Activated naive CD4-positive, alpha-beta T cell treated with Interleukin-2 at 50 U/mL for 16 hours (primary cell): ENCODE data around the gene CT47A1.
"Not testable (repeated sequence)": the region's sequence is repeated elsewhere in the genome, so short reads cannot be mapped to it uniquely, and the experiment has no call there.

Source experiments
- DNase-seq: peaks from one replicate; pipeline ENCODE4 v3.0.0-alpha.2; 2020

The CT47A1 gene

DNA sequence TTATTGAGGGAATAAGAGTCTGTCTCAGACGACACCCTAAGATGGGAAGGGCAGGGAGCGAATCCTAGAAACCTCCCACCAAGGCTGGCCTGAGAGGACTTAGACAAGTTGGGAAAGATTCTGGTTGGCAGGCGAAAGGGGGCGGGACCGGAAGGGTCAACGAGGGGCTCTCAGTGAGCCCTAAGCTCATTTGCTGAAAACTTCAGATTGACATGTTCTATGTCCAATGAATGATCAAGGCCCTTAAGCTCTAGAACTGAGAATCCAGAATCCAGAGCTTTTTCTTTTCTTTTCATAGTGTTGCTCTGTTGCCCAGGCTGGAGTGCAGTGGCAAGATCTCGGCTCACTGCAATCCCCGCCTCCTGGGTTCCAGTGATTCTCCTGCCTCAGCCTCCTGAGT lies at the start of gene CT47A1:
Gene CT47A1 (minus strand): TSS at position 101 of the 400 bp plus-strand sequence. CDS start 231 bp downstream, outside the sequence.
- DNase-seq = not testable (repeated sequence)

DNA sequence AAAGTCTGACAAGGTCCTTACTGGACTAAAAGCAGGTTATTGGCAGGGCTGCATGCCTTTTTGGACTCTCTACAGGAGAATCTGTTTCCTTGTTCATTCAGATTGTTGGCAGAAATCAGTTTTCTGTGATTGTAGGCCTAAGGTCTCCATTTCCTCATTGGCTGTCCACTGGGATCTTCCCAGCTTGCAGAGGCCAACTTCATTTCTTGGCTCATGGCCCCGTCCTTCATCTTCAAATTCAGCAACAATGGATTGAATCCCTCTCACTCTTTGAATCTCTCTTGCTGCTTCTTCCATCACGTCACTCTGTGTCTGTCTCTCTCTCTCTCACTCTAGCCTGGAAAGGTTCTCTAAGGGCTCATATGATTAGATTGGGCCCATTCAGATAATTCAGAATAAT lies 47.0 kb upstream of the CT47A1 start:
- DNase-seq = no peak

DNA sequence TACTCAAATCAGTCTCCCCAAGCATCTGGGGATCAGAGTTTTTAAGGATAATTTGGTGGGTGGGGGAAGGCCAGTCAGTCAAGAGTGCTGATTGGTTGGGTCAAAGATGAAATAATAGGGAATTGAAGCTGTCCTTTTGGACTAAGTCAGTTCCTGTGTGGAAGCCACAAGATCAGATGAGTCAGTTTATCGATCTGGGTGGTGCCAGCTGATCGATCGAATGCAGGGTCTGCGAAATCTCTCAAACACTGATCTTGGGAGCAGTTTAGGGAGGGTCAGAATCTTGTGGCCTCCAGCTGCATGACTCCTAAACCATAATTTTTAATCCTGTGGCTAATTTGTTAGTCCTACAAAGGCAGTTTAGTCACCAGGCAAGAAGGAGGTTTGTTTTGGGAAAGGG lies 44.5 kb upstream of the CT47A1 start:
- DNase-seq = no peak

DNA sequence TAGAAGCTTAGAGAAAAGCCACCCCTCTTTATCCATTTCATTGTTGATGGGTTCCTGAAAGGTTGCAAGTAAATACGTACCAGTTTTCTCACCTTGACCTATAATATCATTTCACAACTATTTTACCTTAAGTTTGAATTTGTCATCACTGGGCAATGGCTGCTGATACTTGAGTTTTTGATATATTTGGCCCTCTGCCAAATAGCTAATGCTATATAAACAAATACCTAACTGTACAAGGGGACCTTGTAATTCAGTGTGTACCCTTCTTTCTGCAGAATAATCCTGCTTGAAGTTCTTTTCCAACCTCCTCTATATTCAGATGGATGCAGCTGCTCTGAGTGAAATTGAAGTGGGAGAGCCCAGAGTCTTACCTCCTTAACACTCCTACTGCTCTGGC lies 42.9 kb upstream of the CT47A1 start:
- DNase-seq = no peak

DNA sequence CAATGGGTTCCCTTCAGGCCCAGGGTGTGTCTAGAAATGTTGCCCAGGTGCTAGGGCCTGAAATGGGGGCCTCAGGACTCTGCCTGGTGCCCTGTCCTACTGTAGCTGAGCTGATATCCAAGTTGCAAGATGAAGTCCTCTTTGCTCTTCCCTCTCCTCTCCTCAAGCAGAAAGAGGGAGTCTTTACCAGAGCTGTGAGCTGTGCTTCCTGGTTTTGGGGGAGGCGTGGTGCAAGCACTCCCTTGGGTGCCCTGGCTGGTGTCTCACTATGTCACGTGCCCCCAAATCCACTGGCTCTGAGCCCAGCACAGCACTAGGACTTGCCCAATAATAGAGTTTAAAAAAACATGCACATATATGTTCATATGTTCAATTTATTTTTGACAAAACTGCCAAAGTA lies 29.3 kb upstream of the CT47A1 start:
- DNase-seq = no peak

DNA sequence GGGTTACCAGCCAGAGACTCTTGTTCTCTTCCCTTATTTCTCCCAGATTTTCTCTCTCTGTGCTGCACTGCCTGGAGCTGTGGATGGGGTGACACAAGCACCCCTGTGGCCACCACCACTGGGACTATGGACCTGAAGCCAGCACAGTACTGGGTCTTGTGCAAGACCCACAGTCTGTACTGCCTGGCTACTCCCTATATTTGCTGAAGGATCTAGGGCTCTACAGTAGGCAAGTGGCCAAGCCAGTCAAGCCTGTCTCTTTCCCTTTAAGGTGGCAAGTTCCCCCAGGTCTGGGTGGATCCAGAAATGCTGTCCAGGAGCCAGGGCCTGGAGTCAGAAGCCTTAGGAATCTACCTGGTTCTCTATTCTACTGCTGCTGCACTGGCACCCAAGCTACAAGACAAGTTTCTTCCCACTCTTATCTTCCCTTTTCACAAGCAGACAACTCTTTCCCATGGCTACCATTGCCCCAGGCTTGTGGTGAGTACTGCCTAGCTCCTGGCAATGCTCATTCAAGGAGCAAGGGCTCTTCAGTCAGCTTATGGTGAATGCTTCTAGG lies 28.4 kb upstream of the CT47A1 start:
- no peak for DNase-seq

DNA sequence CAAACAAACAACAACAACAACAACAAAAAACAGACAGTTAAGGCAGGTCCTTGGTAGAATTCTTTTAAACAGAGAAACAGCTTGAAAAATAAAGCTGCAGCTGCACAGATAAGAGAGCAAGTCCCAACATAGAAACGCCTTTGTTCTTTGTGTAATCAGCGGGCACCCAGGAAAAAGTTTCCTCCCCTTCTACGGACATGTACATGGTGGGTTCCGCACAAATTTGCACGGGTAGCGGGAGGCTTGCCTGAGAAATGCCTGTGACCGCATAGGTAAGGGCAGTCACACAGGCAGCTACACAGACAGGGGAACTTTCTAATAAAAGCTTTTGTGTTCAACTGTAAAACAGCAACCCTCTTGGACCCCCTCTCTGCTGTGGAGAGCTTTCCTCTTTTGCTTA lies 25.7 kb upstream of the CT47A1 start:
- DNase-seq = no peak

DNA sequence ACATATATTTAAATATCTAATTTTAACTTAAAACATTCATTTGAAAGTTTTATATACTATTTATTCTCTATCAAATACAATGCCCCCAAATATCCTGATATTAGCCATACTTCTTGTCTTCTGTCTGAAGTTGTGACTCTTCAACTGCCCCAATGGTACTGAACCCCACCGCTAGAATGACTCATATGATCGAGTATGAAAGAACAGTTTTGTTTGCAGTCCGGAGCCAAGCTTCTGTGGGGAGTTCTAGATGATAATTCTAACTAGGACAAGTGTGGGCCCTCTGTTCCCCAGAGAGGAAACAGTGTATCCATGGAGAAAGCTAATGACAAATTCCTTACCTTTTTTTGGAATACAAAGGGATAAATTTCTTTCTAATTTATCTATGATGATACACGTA lies 24.7 kb upstream of the CT47A1 start:
- no peak for DNase-seq

DNA sequence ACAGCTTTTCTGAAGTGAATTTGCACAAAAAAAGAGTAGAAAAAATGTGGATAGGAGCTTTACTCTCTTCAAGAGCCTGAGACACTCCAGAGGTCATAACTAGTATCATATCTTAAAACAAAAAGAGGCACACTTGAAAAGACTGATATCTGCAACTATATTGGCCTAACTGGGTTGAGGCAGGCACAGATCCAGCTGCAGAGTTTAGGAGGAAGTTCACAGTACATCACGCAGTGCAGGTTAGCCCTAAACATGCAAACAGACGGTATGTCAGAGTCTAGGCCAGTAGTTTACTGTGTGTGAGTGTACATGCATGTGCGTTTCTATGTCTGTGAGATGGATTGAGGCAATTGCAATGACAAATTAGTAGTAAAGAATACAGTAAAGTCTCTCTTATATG lies 24.2 kb upstream of the CT47A1 start:
- DNase-seq = no peak

DNA sequence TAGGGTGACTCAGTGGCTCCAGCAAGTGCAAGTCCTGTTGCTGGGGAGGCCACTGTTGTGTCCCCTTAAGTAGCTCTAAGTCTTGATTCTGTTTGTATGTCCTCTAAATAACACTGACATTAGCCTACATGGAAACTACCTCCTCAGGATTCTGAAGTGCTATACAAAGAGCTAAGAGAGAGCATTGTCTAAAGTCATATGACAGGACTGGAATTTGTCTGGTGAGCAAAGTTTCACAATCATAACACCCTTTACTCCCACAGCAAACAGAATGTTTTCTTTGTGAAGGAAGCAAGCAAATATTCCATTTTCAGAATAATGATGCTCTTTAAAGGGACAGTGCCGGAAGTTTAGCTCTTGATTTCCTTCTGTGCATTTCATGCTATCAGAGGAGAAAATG lies 23.4 kb upstream of the CT47A1 start:
- DNase-seq = no peak

DNA sequence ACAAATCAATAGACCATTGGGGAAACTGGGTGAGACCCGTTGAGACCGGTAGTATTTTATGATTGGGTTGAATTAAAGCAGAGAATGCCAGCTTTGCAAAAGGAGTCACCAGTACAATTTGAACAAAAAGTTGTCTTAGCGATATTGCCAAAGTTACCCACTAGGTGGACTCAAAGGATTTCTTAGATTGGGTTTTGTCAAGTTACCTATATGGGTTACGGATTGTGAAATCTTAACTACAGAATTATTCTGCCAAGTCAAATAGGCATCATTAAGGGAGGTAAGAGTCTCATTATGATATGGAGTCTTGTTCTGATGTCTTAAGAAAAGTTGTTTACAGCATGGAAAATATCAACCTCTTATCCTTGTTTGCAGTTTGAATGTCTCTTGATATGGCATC lies 15.0 kb upstream of the CT47A1 start:
- DNase-seq = no peak

DNA sequence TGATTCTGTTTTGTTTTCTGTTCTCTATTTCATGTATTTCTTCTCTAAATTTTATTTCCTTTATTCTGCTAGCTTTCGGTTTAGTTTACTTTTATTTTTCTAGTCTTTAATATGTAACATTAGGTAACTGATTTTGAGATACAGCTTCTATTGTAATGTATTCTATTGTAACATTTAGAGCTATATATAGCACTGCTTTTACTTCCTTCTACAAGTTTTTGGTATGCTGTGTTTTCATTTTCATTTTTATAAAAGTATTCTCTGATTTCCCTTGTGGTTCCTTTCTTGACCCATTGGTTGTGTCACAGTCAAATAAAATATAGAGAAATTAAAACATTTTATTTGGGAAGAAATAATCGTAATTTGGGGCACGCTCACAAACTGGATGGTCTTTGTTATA lies 13.9 kb upstream of the CT47A1 start:
- DNase-seq = no peak

DNA sequence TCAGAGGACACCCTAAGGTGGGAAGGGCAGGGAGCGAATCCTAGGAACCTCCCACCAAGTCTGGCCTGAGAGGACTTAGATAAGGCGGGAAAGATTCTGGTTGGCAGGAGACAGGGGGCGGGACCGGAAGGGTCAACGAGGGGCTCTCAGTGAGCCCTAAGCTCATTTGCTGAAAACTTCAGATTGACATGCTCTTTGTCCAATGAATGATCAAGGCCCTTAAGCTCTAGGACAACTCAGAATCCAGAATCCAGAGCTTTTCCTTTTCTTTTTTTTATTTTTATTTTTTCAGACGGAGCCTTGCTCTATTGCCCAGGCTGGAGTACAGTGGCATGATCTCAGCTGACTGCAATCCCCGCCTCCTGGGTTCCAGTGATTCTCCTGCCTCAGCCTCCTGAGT lies 29.1 kb downstream of the CT47A1 start, which contains the start of gene CT47A7:
Gene CT47A7 (minus strand): TSS at position 101 of the 400 bp plus-strand sequence. CDS start 255 bp downstream, outside the sequence.
- DNase-seq = not testable (repeated sequence)
